ENCODE measurements around the gene GALNT11. TPM values are rescaled to one million over a fixed set of nuclear protein-coding genes. Genes with fewer than 3 reads are reported as not detected.

The GALNT11 gene
- total RNA-seq, 4 donors from 2014 or later = 59.5 to 87.6 (median 74.9) TPM

DNA sequence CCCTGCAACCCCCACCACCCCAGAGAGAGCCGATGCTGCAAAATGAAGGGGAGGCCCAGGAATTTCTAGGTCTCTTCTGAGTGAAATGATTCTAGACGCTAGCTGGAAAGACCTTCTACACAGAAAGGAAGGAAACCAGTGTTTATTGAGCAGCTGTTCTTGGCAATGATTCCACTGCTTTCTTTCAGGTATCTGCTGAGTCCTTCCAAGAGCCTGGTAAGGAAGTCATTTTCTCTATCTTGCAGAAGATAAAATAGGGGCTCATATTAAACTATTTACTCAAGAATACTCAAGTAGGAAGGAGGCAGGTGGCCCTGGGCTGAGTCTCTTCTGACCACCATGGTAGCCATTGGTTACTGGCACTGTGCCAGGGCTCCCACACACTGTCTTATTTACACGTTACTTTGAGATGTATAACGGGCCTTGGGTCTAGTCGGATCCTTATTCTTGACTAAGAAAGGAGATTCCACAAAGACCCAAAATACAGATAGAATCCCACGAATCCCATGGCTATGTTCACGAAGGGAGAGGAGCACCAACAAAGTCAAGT lies 112.1 kb downstream of the GALNT11 start:
- Histone ChIP-seq H3K36me3 (peaks cover 39 to 41% of the 10 kb centered on the region in 2 donors), H3K27me3 (no peaks in the 10 kb centered on the region), H3K4me3 (replicated peaks in 1 of 3) (no peak overlapping the region), H3K4me1 (no peaks in the 10 kb centered on the region), H3K27ac (no peak overlapping the region), H3K9me3 (no peaks in the 10 kb centered on the region)
- 87 to 91% methylated on average over 7 of the region's 7 CpGs for WGBS, 2 donors
- TF ChIP-seq, protein P1, sequence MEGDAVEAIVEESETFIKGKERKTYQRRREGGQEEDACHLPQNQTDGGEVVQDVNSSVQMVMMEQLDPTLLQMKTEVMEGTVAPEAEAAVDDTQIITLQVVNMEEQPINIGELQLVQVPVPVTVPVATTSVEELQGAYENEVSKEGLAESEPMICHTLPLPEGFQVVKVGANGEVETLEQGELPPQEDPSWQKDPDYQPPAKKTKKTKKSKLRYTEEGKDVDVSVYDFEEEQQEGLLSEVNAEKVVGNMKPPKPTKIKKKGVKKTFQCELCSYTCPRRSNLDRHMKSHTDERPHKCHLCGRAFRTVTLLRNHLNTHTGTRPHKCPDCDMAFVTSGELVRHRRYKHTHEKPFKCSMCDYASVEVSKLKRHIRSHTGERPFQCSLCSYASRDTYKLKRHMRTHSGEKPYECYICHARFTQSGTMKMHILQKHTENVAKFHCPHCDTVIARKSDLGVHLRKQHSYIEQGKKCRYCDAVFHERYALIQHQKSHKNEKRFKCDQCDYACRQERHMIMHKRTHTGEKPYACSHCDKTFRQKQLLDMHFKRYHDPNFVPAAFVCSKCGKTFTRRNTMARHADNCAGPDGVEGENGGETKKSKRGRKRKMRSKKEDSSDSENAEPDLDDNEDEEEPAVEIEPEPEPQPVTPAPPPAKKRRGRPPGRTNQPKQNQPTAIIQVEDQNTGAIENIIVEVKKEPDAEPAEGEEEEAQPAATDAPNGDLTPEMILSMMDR (IDR thresholded peaks at IDR 0.05) = no peak
- no peak for TF ChIP-seq POLR2A (IDR thresholded peaks at IDR 0.05)
- intact Hi-C loops (cut with DNase I) = no loop called here
- DNase-seq = no peak

DNA sequence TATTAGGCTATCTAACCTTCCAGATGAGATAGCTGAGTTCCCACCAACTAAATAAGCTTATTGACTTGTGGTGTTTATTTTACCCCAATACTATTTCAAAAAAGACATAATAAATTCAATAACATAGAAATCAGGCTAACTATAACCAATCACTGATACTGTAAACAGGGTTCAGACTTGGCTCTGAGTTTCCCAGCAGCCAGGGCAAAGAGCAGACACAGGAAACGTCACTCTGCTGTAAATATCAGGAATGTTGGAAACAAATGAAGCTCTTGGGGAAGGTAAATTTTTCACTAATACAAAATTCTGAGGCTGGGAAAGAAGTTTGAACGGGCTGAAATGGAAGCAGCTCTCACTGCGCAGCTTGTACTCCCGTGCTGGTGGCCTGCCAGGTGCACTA lies 114.6 kb downstream of the GALNT11 start:
- 93 to 96% methylated on average over 4 of the region's 4 CpGs for WGBS, 2 donors
- Histone ChIP-seq H3K4me3 (replicated peaks in 1 of 3) (no peak overlapping the region), H3K27ac (no peak overlapping the region), H3K4me1 (no peaks in the 10 kb centered on the region), H3K27me3 (no peaks in the 10 kb centered on the region), H3K36me3 (peaks cover 39 to 52% of the 10 kb centered on the region in 2 donors), H3K9me3 (no peaks in the 10 kb centered on the region)
- intact Hi-C loops (cut with DNase I) = no loop called here
- TF ChIP-seq POLR2A (IDR thresholded peaks at IDR 0.05) = no peak
- TF ChIP-seq, protein P1 (IDR thresholded peaks at IDR 0.05) = no peak
- DNase-seq = no peak

DNA sequence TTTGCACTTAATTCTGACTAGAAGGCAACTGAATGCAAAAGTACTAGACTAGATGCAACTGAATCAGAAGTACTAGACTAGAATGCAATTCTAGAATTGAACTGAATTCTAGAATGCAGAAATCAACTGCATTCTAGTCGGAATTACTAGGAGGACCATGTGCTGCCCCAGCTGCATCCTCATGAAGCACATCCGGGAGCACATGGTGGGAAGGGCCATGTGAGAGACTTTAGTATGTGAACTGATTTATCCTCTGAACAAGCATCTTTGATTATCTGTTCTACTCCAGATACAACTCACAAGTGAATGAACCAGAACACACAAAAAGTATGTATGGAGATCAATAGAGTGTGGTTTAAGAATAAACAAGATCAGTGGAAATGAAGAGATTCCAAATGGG lies 115.1 kb downstream of the GALNT11 start:
- H3K36me3 ChIP-seq = peaks cover 39 to 54% of the 10 kb centered on the region in 2 donors
- intact Hi-C loops (cut with DNase I) = no loop called here

DNA sequence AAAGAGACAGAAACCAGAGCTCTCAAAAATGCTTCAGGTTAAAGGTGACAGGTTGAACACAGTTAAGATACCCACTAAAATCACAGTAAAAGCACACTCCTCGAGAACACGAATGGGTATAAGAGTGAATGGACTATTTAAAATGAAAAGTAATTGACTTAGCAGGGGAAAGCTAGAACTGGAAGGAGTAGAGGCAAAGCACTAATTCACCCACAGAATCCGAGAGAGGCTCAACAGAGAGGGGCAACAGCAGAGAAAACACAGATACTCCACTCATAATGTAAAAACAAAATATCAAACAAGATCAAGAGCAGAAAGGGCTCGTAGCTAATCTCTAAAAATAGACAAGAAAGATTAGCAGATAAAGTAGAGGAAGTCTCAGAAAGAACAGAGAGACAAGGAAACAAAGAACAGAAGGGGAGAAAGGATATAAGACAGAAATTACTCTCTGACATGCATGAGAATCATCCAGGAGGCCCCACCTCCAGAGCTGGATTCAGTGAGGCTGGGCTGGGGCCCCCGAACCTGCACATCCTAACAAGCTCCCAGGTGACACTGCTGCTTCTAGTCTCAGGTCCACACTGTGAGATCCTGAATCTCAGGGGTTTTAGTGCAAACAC lies 117.6 kb downstream of the GALNT11 start:
- TF ChIP-seq, protein P1 (IDR thresholded peaks at IDR 0.05) = no peak
- no peak for TF ChIP-seq POLR2A (IDR thresholded peaks at IDR 0.05)
- Histone ChIP-seq H3K4me1 (peaks cover 0 to 7% of the 10 kb centered on the region in 2 donors), H3K9me3 (no peaks in the 10 kb centered on the region), H3K36me3 (peaks cover 44 to 66% of the 10 kb centered on the region in 2 donors), H3K4me3 (replicated peaks in 1 of 3) (no peak overlapping the region), H3K27me3 (no peaks in the 10 kb centered on the region), H3K27ac (no peak overlapping the region)
- intact Hi-C loops (cut with DNase I) = no loop called here
- no peak for DNase-seq
- WGBS, 2 donors = 70 to 72% methylated on average over 5 of the region's 5 CpGs

More for the DNA sequence above, 115.1 kb downstream of the GALNT11 start:
- H3K9me3 ChIP-seq = no peaks in the 10 kb centered on the region
- TF ChIP-seq POLR2A (IDR thresholded peaks at IDR 0.05) = no peak
- TF ChIP-seq, protein P1 (IDR thresholded peaks at IDR 0.05) = no peak
- no peak for DNase-seq
- H3K4me3 ChIP-seq (replicated peaks in 1 of 3) = no peak overlapping the region
- H3K27me3 ChIP-seq = no peaks in the 10 kb centered on the region
- no peaks in the 10 kb centered on the region for H3K4me1 ChIP-seq
- WGBS, 2 donors = 94 to 98% methylated on average over 2 of the region's 2 CpGs
- H3K27ac ChIP-seq = no peak overlapping the region

DNA sequence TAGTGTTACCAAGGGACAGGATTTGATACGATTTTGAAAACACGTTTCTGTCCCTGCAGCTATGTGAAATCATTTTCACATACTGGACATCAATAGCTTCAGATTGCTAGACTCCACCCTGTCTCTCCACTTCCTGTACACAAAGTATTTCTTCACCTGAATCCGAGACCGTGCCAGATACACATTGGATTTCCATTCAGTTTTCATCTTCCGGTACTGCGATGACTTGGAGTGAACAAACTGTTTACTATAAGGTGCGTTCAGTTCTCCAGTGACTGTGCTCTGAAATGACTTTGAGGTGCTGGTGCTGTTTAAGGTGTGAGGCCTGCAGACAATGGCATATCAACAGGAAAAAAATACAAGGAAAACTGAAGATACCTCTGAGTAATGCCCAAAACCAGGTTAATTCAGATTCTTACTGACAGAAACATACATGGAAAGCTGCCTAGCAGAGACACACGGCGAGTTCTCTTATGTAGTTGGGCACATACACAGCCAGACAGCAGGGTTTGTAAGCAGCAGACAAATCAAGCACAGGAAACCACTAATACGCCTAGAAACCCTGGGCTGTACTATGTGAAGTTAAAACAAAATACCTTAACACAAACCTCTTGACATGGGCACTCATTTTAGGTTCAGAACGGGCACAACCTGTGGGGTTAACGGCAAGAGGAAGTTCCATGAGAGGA lies 119.2 kb downstream of the GALNT11 start:
- H3K27me3 ChIP-seq = no peaks in the 10 kb centered on the region
- DNase-seq = no peak
- peaks cover 45 to 64% of the 10 kb centered on the region in 2 donors for H3K36me3 ChIP-seq
- H3K4me1 ChIP-seq = peaks cover 0 to 7% of the 10 kb centered on the region in 2 donors
- TF ChIP-seq, protein P1 (IDR thresholded peaks at IDR 0.05) = no peak
- 83 to 87% methylated on average over 12 of the region's 12 CpGs for WGBS, 2 donors
- intact Hi-C loops (cut with DNase I) = no loop called here
- no peak overlapping the region for H3K27ac ChIP-seq
- H3K4me3 ChIP-seq (replicated peaks in 1 of 3) = no peak overlapping the region
- no peaks in the 10 kb centered on the region for H3K9me3 ChIP-seq

Data from thyroid gland (tissue), 4 donors.